Measurements from ENCODE around the gene LUZP1.
"Not testable (repeated sequence)": the region's sequence is repeated elsewhere in the genome, so short reads cannot be mapped to it uniquely, and the experiment has no call there.

LUZP1 gene

GRCh38 chr1:23168445-23169194, at the start of gene LUZP1:
LUZP1 (minus strand) TSS chr1:23168856.
- peak; percentile 85 for DNase-seq (ENCODE audit: low spot score)

GRCh38 chr1:23217421-23218115, 48.9 kb upstream of the LUZP1 start, which contains the start of gene HTR1D:
HTR1D (minus strand) TSS chr1:23217502; CDS start chr1:23194219, 23,283 bp downstream.
- DNase-seq (ENCODE audit: low spot score): no peak

- no peak for DNase-seq (ENCODE audit: low spot score)
Measured at GRCh38 chr1:23216771-23217420, 48.2 kb upstream of the LUZP1 start.

- no peak for DNase-seq (ENCODE audit: low spot score)
Measured at GRCh38 chr1:23215751-23216449, 47.2 kb upstream of the LUZP1 start.

- DNase-seq (ENCODE audit: low spot score): no peak
Measured at GRCh38 chr1:23215291-23215690, 46.6 kb upstream of the LUZP1 start.

GRCh38 chr1:23214640-23215039, 46.0 kb upstream of the LUZP1 start:
- DNase-seq (ENCODE audit: low spot score): peak; percentile 20

- DNase-seq (ENCODE audit: low spot score): no peak
Measured at GRCh38 chr1:23211955-23212354, 43.3 kb upstream of the LUZP1 start.

- DNase-seq (ENCODE audit: low spot score): no peak
Measured at GRCh38 chr1:23210963-23211362, 42.3 kb upstream of the LUZP1 start.

- peak; percentile 73 for DNase-seq (ENCODE audit: low spot score)
Measured at GRCh38 chr1:23210351-23210785, 41.7 kb upstream of the LUZP1 start.

- no peak for DNase-seq (ENCODE audit: low spot score)
Measured at GRCh38 chr1:23209770-23210169, 41.1 kb upstream of the LUZP1 start.

GRCh38 chr1:23208527-23208926, 39.9 kb upstream of the LUZP1 start:
- DNase-seq (ENCODE audit: low spot score): no peak

GRCh38 chr1:23207733-23208132, 39.1 kb upstream of the LUZP1 start:
- DNase-seq (ENCODE audit: low spot score): not testable (repeated sequence)

GRCh38 chr1:23202263-23202749, 33.6 kb upstream of the LUZP1 start:
- peak; percentile 49 for DNase-seq (ENCODE audit: low spot score)

GRCh38 chr1:23200883-23201282, 32.2 kb upstream of the LUZP1 start:
- no peak for DNase-seq (ENCODE audit: low spot score)

GRCh38 chr1:23198373-23198772, 29.7 kb upstream of the LUZP1 start:
- peak; percentile 53 for DNase-seq (ENCODE audit: low spot score)

- DNase-seq (ENCODE audit: low spot score): peak; percentile 93
Measured at GRCh38 chr1:23196627-23197328, 28.1 kb upstream of the LUZP1 start.

GRCh38 chr1:23194119-23194984, 25.7 kb upstream of the LUZP1 start:
- peak; percentile 64 for DNase-seq (ENCODE audit: low spot score)

GRCh38 chr1:23193391-23194118, 24.9 kb upstream of the LUZP1 start:
- no peak for DNase-seq (ENCODE audit: low spot score)

- DNase-seq (ENCODE audit: low spot score): no peak
Measured at GRCh38 chr1:23191199-23191598, 22.5 kb upstream of the LUZP1 start.
